ENCODE measurements around the gene DTNB. TPM values are rescaled to one million over a fixed set of nuclear protein-coding genes. Genes with fewer than 3 reads are reported as not detected.

DTNB gene
- polyA plus RNA-seq, 1 of the 3 experiments (the other 2 are of a cell fraction): 15.3 TPM

GRCh38 chr2:25618676-25619075 is 54.7 kb downstream of the DTNB start:
- no peaks in the 10 kb centered on the region; the same call in 1 of the 2 replicates for H4K20me1 ChIP-seq (ENCODE audit: insufficient read depth)
- CTCF ChIA-PET: interaction anchor here (0.8 to 2.1 kb wide), 5 partner anchors 10 to 82 kb away, joined by 3 to 15 read pairs (median 4); no protein-coding TSS in a partner anchor
- H3K4me2 ChIP-seq: peak overlapping the region; percentile 76
- peak overlapping the region; percentile 70 for H3K9ac ChIP-seq
- POLR2A ChIA-PET: no interaction called here
- DNase-seq: no peak
- peak overlapping the region; percentile 73 to 99; a peak in 3 of 4 replicates for H3K27ac ChIP-seq (ENCODE audit: low read depth in 2 of 2, low read length in 1 of 2)
- peak overlapping the region in 1 of 2 experiments; percentile 49; a peak in 1 of 4 replicates for H3K4me3 ChIP-seq (ENCODE audit: low read depth in 2 of 2, low read length in 1 of 2)
- H3F3A ChIP-seq (replicated peaks; ENCODE audit: insufficient read depth): peaks cover 30% of the 10 kb centered on the region
- H3K4me1 ChIP-seq (ENCODE audit: control insufficient read depth in 1 of 2, insufficient read depth in 2 of 2, low read depth in 1 of 2, low read length in 1 of 2): peaks cover 0 to 16% of the 10 kb centered on the region in 2 experiments; a peak in 3 of 4 replicates
- H3K9me2 ChIP-seq: no peaks in the 10 kb centered on the region
- H3K27me3 ChIP-seq (ENCODE audit: insufficient read depth): no peaks in the 10 kb centered on the region
- WGBS (ENCODE audit: low lambda C conversion rate): 33% methylated on average over 2 of the region's 2 CpGs
- peaks cover 0 to 10% of the 10 kb centered on the region in 2 experiments for H3K36me3 ChIP-seq (replicated peaks in 1 of 2; ENCODE audit: control insufficient read depth in 1 of 2, insufficient read depth in 2 of 2, low read length in 1 of 2)
- no peak overlapping the region; the same call in 1 of the 2 replicates for H2AFZ ChIP-seq (ENCODE audit: low read depth)
- H3K79me2 ChIP-seq (ENCODE audit: insufficient read depth): no peaks in the 10 kb centered on the region
- H3K9me3 ChIP-seq: no peaks in the 10 kb centered on the region
- peak; percentile 90 for TF ChIP-seq TCF12 (IDR thresholded peaks at IDR 0.05)
- TF ChIP-seq GATA2 (CRISPR knock-in tag; IDR thresholded peaks at IDR 0.05): no peak
- peak; percentile 93 for TF ChIP-seq PBX3 (IDR thresholded peaks at IDR 0.05)
- TF ChIP-seq FOSL2 (IDR thresholded peaks at IDR 0.05; ENCODE audit: borderline replicate concordance, low read depth): peak; percentile 94
- TF ChIP-seq GABPA (IDR thresholded peaks at IDR 0.05; ENCODE audit: low read depth): 0 out of 2 replicates have a peak, but pooled peaks have one; percentile 2
- no peak for TF ChIP-seq ELF1 (IDR thresholded peaks at IDR 0.05)
- peak; percentile 95 for TF ChIP-seq NFIC (IDR thresholded peaks at IDR 0.05; ENCODE audit: borderline replicate concordance)
- no peak for TF ChIP-seq FOXM1 (IDR thresholded peaks at IDR 0.05; ENCODE audit: low read depth)
- peak; percentile 58; the same call in 1 of the 2 replicates for TF ChIP-seq POLR2AphosphoS5 (IDR thresholded peaks at IDR 0.05; ENCODE audit: low read depth, low read length)
- TF ChIP-seq TAF1 (IDR thresholded peaks at IDR 0.05; ENCODE audit: borderline replicate concordance, low read depth, low read length): no peak; the same call in 1 of the 2 replicates
- TF ChIP-seq RXRA (IDR thresholded peaks at IDR 0.05; ENCODE audit: borderline replicate concordance, low read depth): peak; percentile 16; the same call in 1 of the 2 replicates
- no peak for TF ChIP-seq CTCF (IDR thresholded peaks at IDR 0.05)
- no peak for TF ChIP-seq EZH2phosphoT487 (IDR thresholded peaks at IDR 0.05; ENCODE audit: borderline replicate concordance, low read depth)
- peak; percentile 61; the same call in 1 of the 2 replicates for TF ChIP-seq TEAD4 (IDR thresholded peaks at IDR 0.05; ENCODE audit: borderline replicate concordance, insufficient read depth)
- TF ChIP-seq MEF2A (IDR thresholded peaks at IDR 0.05; ENCODE audit: borderline replicate concordance, low read depth): no peak
- TF ChIP-seq RCOR1 (IDR thresholded peaks at IDR 0.05; ENCODE audit: low read length): no peak
- no peak for TF ChIP-seq YY1 (IDR thresholded peaks at IDR 0.05; ENCODE audit: low read depth)
- peak in 1 of 2 experiments; percentile 71; a peak in 1 of 4 replicates for TF ChIP-seq EP300 (IDR thresholded peaks at IDR 0.05; ENCODE audit: borderline replicate concordance in 1 of 2, low read depth in 1 of 2, low read length in 1 of 2)
- TF ChIP-seq SMC3 (IDR thresholded peaks at IDR 0.05; ENCODE audit: low read depth, low read length): no peak
- TF ChIP-seq FOXJ3 (CRISPR knock-in tag; IDR thresholded peaks at IDR 0.05): no peak
- no peak for TF ChIP-seq RAD21 (IDR thresholded peaks at IDR 0.05; ENCODE audit: low read length)
- TF ChIP-seq RFX5 (IDR thresholded peaks at IDR 0.05; ENCODE audit: low read length): no peak
- no peak for TF ChIP-seq MXI1 (IDR thresholded peaks at IDR 0.05; ENCODE audit: low read depth, low read length)
- TF ChIP-seq MAX (IDR thresholded peaks at IDR 0.05; ENCODE audit: low read depth): no peak
- TF ChIP-seq USF2 (IDR thresholded peaks at IDR 0.05; ENCODE audit: borderline replicate concordance, low read depth, low read length): no peak
- no peak for TF ChIP-seq CHD2 (IDR thresholded peaks at IDR 0.05; ENCODE audit: low read length, partially characterized antibody)
- TF ChIP-seq SIN3A (IDR thresholded peaks at IDR 0.05; ENCODE audit: borderline replicate concordance, low read depth, low read length): no peak
- peak; percentile 95 for TF ChIP-seq JUND (IDR thresholded peaks at IDR 0.05)
- no peak for TF ChIP-seq IRF3 (IDR thresholded peaks at IDR 0.05; ENCODE audit: low read depth, low read length)

Measured in SK-N-SH (cell line).